ENCODE measurements around the gene CITED1.

GRCh38 chrX:72276478-72276953 lies 29.2 kb downstream of the CITED1 start:
- no peak for TF ChIP-seq CTCF (IDR thresholded peaks at IDR 0.05)
- TF ChIP-seq POLR2A (IDR thresholded peaks at IDR 0.05), result no peak
